Measurements from ENCODE around the gene SLIT3.

Gene SLIT3

DNA sequence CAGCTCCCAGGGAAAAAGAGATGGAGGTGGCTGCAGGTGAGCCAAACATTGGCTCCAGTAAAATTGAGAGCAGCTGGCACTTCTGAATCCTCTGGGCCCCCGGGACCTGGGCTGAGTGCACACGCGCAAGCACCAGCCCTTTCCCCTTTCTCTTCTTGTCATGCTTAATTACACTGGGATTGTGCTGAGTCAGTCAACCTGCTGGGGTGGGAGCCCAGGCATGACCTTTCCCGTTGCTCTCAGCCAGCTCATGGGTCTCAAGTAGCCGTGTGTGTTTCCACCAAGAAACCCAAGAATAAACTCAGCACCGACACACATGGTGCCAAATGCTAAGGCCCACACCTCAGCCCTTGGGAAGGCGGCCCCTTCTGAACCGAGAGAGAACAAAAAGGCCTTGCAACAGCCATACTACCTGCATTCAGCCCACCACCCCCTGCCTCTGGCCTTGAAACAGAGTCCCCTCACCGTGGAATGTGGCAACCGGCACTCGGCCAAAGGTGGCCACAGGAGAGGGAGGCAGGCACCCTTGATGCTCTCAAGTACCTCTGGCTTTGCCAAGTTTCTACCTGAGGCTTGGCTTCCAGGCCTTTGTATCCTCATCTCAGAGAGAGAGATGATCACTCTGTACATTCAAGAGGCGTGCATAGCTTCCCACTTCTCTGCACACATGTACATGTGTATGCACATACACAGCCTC lies 28.1 kb downstream of the SLIT3 start:
- in situ Hi-C loops (cut with MboI; ENCODE audit: low sequenced_read_pairs): no loop called here

DNA sequence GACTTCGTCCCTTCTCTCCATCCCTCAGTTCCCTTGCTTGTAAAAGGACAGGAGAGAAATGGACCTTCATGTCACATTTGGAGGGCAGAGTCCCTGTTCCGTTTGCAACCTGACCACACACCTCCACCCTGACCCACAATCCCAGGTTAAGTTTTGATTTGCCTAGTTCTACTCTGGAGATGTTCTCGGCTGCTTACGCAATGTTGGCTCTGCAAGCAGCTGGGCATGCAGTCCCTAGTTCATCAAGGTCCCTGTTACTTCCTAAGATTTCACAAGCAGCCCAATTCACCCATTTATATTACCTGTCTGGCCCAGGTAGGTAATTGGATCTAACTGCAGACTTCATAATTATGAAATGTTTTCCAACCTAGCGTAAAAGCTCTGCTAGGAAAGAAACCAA lies 28.8 kb downstream of the SLIT3 start:
- in situ Hi-C loops (cut with MboI; ENCODE audit: low sequenced_read_pairs): no loop called here

DNA sequence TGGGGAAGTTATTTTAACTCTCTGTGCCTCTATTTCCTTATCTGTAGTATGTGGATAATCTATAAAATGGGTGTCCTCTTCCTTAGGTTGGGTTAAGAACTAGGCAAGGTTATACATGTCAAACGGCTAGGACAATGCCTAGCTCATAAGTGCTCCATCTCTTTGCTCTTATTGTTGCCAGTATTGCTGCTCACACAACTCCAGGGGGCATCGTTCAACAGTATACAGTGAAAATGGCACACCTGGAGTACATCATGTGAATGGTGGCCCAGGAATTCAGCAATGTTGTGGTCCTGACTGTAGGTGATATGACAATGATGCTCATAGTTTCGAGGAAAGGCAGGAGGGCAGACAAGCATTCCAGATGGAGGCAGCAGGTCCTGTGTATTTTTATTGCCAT lies 30.1 kb downstream of the SLIT3 start:
- in situ Hi-C loops (cut with MboI; ENCODE audit: low sequenced_read_pairs): no loop called here

DNA sequence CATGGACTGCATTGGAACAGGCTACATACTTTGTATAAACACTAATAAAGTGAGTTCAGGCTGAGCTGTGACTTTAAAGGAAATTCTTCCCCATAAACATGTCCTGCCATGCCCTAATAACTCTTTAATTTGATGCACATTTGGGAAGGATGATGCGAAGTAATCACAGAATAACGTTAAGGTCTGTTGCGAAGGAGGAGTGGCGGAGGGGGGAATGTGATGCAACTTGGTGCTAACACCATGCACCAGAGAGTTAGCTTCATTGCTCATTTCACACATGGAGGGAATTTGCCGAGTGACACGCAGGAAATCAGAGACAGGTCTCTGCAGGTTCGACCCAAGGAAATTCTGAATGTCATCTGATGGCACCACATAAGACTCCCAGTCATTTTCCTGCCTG lies 32.9 kb downstream of the SLIT3 start:
- in situ Hi-C loops (cut with MboI; ENCODE audit: low sequenced_read_pairs): no loop called here

DNA sequence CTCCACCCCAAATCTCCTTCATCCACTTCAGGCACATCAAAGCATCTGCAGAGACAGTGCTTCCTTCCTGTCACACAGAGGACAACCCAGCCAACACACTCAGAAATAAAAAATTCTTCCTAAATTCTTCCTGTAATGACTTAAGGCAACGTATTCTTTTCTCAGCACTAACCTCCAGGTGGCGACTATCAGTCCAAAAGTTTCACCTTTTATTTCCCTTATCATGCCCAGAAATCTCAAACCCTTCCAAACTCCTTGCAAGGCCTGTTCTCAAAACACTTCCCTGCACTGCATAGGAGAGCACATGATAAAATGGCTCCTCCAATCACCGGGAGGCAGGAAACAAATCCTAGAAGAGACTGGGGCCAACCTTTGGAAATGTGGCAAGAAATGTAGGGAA lies 35.1 kb downstream of the SLIT3 start:
- in situ Hi-C loops (cut with MboI; ENCODE audit: low sequenced_read_pairs): no loop called here

DNA sequence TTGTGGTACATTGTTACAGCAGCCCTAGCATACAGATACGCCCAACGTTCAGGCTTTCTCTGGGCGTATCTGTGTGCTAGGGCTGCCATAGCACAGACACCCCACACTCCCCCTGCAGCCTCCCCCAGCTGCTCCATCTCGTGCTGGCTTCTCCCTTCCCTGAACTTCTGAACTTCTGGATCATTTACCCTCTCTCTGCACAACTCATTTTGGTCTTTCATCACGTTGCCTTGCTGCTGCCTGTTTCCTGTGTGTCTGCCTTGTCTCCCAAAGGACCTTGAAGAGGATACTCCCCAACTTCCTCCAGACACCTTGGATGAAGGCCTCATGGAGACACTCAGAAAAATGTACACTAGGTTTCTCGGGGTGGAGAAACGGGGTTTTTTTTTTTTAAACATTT lies 37.3 kb downstream of the SLIT3 start:
- in situ Hi-C loops (cut with MboI; ENCODE audit: low sequenced_read_pairs): no loop called here

GRCh38 chr5:169260896-169261569 lies 39.9 kb downstream of the SLIT3 start:
- in situ Hi-C loops (cut with MboI; ENCODE audit: low sequenced_read_pairs): no loop called here

DNA sequence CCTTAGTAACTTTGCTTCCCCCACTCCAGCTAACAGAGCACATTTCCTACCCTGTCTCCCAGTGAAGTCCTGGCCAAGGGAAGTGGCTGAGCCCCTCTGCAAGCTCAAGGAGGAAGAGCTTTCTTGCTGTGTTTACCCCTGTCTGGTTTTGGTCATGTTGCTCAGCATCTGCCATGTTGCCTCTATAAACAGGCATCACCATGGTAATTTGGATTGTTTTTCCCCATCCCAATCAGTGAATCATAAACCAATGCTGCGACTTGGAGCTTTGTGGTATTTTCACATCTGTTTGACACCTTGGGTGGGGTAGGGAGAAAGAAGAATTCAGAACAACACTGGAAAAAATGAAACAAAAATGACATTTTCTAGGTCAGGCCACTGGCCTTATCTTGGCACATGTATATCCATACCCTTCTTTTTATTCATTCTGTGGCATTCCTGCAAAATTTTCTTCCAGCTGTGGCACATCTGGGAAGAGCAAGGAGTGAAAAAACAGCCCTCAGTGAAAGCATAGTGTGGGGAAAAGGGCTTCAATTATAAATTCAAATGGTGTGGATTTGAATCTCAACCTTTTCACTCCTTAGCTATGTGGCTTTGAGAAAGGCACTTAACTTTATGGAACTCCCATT lies 42.5 kb downstream of the SLIT3 start:
- in situ Hi-C loops (cut with MboI; ENCODE audit: low sequenced_read_pairs): no loop called here

DNA sequence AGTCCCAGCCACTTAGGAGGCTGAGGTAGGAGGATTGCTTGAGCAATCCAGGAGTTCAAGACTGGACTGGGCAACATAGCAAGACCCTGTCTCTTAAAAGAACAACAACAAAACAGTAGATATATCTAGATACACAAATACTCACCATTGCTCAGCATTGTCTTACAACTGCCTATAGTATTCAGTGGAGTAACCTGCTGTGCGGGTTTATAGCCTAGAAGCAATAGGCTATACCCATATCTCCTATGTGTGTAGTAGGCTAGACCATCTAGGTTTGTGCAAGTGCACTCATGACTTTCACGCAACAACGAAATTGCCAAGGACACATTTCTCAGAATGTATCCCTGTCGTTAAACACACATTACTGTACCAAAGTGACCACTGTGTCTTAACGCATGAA lies 44.7 kb downstream of the SLIT3 start:
- in situ Hi-C loops (cut with MboI; ENCODE audit: low sequenced_read_pairs): no loop called here

DNA sequence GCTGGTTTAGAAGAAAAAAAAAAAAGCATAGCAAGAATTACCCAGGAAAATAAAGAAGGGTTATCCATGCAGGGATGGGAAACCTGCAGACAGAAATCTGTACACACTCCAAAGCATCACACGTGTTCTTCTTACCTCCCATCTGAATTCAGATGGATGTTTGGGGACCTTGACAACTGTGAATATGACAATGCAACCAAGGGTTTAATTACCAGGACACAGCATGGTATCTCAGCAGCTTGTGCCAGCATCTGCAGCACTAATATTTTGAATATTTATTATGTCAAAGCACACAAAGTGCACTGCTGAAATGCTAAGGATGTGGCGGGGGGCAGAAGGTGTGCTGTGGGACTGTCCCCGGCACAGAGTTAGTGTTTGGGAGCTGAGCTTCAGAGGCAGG lies 47.9 kb downstream of the SLIT3 start:
- in situ Hi-C loops (cut with MboI; ENCODE audit: low sequenced_read_pairs): no loop called here

- in situ Hi-C loops (cut with MboI; ENCODE audit: low sequenced_read_pairs): no loop called here
These were observed 49.4 kb downstream of the SLIT3 start for GRCh38 chr5:169251333-169252084.

DNA sequence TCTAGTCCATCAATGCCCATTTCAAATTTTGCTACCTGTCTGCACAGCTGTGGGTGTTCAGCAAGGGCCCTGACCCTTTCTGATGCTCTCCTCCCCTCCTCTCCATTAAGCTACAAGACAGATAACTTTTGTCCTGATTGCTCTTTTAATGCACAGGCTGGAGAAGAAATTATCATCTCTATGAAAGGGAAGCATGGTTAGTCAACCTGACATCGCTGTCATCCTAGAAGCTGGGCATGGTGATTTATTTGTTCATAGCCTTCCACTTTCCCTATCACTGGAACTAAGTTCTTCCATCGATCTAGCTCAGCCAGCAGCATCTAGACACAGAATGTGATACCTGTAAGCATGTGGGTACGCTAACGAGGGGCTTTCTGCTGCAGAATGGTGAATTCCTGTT lies 50.1 kb downstream of the SLIT3 start:
- in situ Hi-C loops (cut with MboI; ENCODE audit: low sequenced_read_pairs): no loop called here

DNA sequence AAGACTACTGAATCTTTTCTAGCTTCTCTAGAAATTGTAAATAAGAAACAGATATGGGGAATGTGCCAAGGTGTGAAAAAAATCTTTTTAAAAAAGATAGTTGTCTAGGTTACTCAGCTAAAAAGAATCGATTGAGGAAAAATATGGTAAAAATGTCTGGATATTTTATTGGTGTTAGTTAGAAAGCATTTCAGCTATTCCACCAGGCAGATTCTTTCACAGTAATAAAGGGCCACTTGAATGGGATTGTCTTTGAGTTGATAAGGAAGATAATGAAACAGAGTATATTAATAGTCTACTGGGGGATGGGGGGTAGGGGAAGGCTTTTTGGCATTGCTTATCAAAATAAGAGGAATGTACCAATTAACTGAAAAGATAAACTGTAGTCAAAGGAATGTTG lies 51.9 kb downstream of the SLIT3 start:
- in situ Hi-C loops (cut with MboI; ENCODE audit: low sequenced_read_pairs): no loop called here

GRCh38 chr5:169248550-169248949 lies 52.4 kb downstream of the SLIT3 start:
- in situ Hi-C loops (cut with MboI; ENCODE audit: low sequenced_read_pairs): no loop called here

GRCh38 chr5:169244812-169245211 lies 56.1 kb downstream of the SLIT3 start:
- in situ Hi-C loops (cut with MboI; ENCODE audit: low sequenced_read_pairs): no loop called here

GRCh38 chr5:169243651-169244422 lies 57.1 kb downstream of the SLIT3 start:
- in situ Hi-C loops (cut with MboI; ENCODE audit: low sequenced_read_pairs): no loop called here

GRCh38 chr5:169242849-169243186 lies 58.1 kb downstream of the SLIT3 start:
- in situ Hi-C loops (cut with MboI; ENCODE audit: low sequenced_read_pairs): no loop called here

GRCh38 chr5:169242175-169242848 lies 58.6 kb downstream of the SLIT3 start:
- in situ Hi-C loops (cut with MboI; ENCODE audit: low sequenced_read_pairs): no loop called here

GRCh38 chr5:169229342-169229892 lies 71.5 kb downstream of the SLIT3 start:
- in situ Hi-C loops (cut with MboI; ENCODE audit: low sequenced_read_pairs): no loop called here

DNA sequence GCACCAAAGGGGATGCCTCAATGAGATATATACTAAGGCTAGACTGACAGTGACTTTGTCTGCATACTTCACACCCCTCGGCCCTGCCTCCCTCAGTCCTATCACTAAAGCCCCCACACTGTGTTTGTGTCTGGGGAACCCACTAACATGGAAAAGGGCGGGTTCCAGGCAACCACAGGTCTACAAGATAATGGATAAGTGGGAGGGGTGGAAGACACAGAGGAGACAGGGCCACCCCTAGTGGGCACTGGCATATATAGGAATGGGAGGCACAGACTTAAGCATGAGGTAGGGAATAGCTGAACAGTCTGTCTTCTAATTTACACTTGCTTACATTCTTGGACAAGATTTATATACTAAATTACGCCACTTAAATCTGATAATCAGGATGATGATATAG lies 74.0 kb downstream of the SLIT3 start:
- in situ Hi-C loops (cut with MboI; ENCODE audit: low sequenced_read_pairs): no loop called here
